Activated CD4-positive, alpha-beta memory T cell treated with anti-CD3 and anti-CD28 coated beads, Interleukin-2, amount 10 ng/mL, durations not matched to agents 7 days and 5 days (primary cell): ENCODE measurements around the gene SNX30. TPM values are rescaled to one million over a fixed set of nuclear protein-coding genes. Genes with fewer than 3 reads are reported as not detected.

ENCODE experiments used
- CTCF ChIA-PET: fragments of 350-600 bp; sonication (Branson Sonifier 250); formaldehyde crosslinking; loops from one replicate; lab custom pipeline; 2021; ENCODE audit warnings: antibody characterized with exemption, inconsistent platforms; lab: Charles Lee
- POLR2A ChIA-PET: fragments of 350-600 bp; sonication (Branson Sonifier 250); formaldehyde crosslinking; loops from one replicate; lab custom pipeline; 2021; ENCODE audit warnings: antibody characterized with exemption; lab: Charles Lee
- DNase-seq: peaks from one replicate; pipeline ENCODE4 v3.0.0-alpha.2; 2020
- H3K27ac Mint-ChIP-seq: one replicate; pipeline ENCODE4 v1.8.0; 2021; ENCODE audit warnings: mild to moderate bottlenecking, mixed read lengths
- H3K27me3 Mint-ChIP-seq: one replicate; pipeline ENCODE4 v1.8.0; 2021; ENCODE audit warnings: mixed read lengths
- H3K36me3 Mint-ChIP-seq: one replicate; pipeline ENCODE4 v1.8.0; 2021; ENCODE audit warnings: low read depth, mixed read lengths
- H3K4me1 Mint-ChIP-seq: one replicate; pipeline ENCODE4 v1.8.0; 2021; ENCODE audit warnings: mixed read lengths
- H3K4me3 Mint-ChIP-seq: one replicate; pipeline ENCODE4 v1.8.0; 2021; ENCODE audit warnings: mild to moderate bottlenecking, mixed read lengths
- H3K9me3 Mint-ChIP-seq: one replicate; pipeline ENCODE4 v1.8.0; 2021; ENCODE audit warnings: mixed read lengths
- total RNA-seq, 2 experiments: library from RNA; stranded (reverse); gene quantifications; one replicate each; pipeline ENCODE4 v1.2.3, GENCODE V29; 2021

The SNX30 gene
- total RNA-seq, 2 experiments from 2014 or later = 8.2 to 8.4 TPM

GRCh38 chr9:112869917-112870316 lies 119.4 kb downstream of the SNX30 start:
- Mint-ChIP-seq H3K4me1 (peaks cover 8% of the 10 kb centered on the region), H3K36me3 (no peaks in the 10 kb centered on the region), H3K9me3 (no peaks in the 10 kb centered on the region), H3K4me3 (no peak overlapping the region), H3K27ac (no peak overlapping the region), H3K27me3 (no peaks in the 10 kb centered on the region)
- ChIA-PET CTCF (interaction anchor here (0.6 to 1.6 kb wide), 2 partner anchors 33 to 1051 kb away, joined by 5 read pairs; no protein-coding TSS in a partner anchor), POLR2A (no interaction called here)
- DNase-seq = no peak

GRCh38 chr9:112870556-112870955 lies 120.0 kb downstream of the SNX30 start:
- POLR2A ChIA-PET = no interaction called here
- CTCF ChIA-PET = interaction anchor here (0.6 to 1.6 kb wide), 2 partner anchors 32 to 1051 kb away, joined by 5 read pairs; no protein-coding TSS in a partner anchor

GRCh38 chr9:112872019-112872418 lies 121.5 kb downstream of the SNX30 start:
- POLR2A ChIA-PET = no interaction called here
- H3K9me3 Mint-ChIP-seq = no peaks in the 10 kb centered on the region
- CTCF ChIA-PET = no interaction called here

More at GRCh38 chr9:112870556-112870955, 120.0 kb downstream of the SNX30 start:
- DNase-seq = no peak
- no peaks in the 10 kb centered on the region for H3K27me3 Mint-ChIP-seq
- no peak overlapping the region for H3K27ac Mint-ChIP-seq
- H3K4me1 Mint-ChIP-seq = peaks cover 8% of the 10 kb centered on the region
- no peaks in the 10 kb centered on the region for H3K9me3 Mint-ChIP-seq
- H3K4me3 Mint-ChIP-seq = no peak overlapping the region
- no peaks in the 10 kb centered on the region for H3K36me3 Mint-ChIP-seq

GRCh38 chr9:112873773-112874405 lies 123.3 kb downstream of the SNX30 start:
- CTCF ChIA-PET = no interaction called here
- H3K27ac Mint-ChIP-seq = no peak overlapping the region
- H3K9me3 Mint-ChIP-seq = no peaks in the 10 kb centered on the region

More at GRCh38 chr9:112872019-112872418, 121.5 kb downstream of the SNX30 start:
- H3K4me1 Mint-ChIP-seq = peaks cover 8% of the 10 kb centered on the region
- no peak for DNase-seq
- H3K27ac Mint-ChIP-seq = no peak overlapping the region
- H3K4me3 Mint-ChIP-seq = no peak overlapping the region
- no peaks in the 10 kb centered on the region for H3K27me3 Mint-ChIP-seq
- H3K36me3 Mint-ChIP-seq = peaks cover 7% of the 10 kb centered on the region

GRCh38 chr9:112878752-112879151 lies 128.2 kb downstream of the SNX30 start:
- CTCF ChIA-PET = interaction anchor here (1.1 kb wide), 1 partner anchor 24 kb away, joined by 5 read pairs; no protein-coding TSS in a partner anchor
- Mint-ChIP-seq H3K36me3 (peaks cover 7% of the 10 kb centered on the region), H3K4me3 (no peak overlapping the region), H3K4me1 (no peaks in the 10 kb centered on the region), H3K27ac (no peak overlapping the region), H3K27me3 (no peaks in the 10 kb centered on the region), H3K9me3 (no peaks in the 10 kb centered on the region)
- DNase-seq = no peak
- POLR2A ChIA-PET = no interaction called here

More at GRCh38 chr9:112873773-112874405, 123.3 kb downstream of the SNX30 start:
- H3K27me3 Mint-ChIP-seq = no peaks in the 10 kb centered on the region
- H3K36me3 Mint-ChIP-seq = peaks cover 7% of the 10 kb centered on the region
- POLR2A ChIA-PET = no interaction called here
- H3K4me1 Mint-ChIP-seq = no peaks in the 10 kb centered on the region
- no peak overlapping the region for H3K4me3 Mint-ChIP-seq
- no peak for DNase-seq

- no peak overlapping the region for H3K27ac Mint-ChIP-seq
These were observed 130.1 kb downstream of the SNX30 start for GRCh38 chr9:112880650-112881049.

GRCh38 chr9:112881331-112881730 lies 130.8 kb downstream of the SNX30 start:
- peaks cover 1% of the 10 kb centered on the region for H3K36me3 Mint-ChIP-seq
- ChIA-PET POLR2A (no interaction called here), CTCF (no interaction called here)
- no peak overlapping the region for H3K4me3 Mint-ChIP-seq
- DNase-seq = no peak
- H3K4me1 Mint-ChIP-seq = no peaks in the 10 kb centered on the region
- H3K27ac Mint-ChIP-seq = no peak overlapping the region
- H3K9me3 Mint-ChIP-seq = no peaks in the 10 kb centered on the region
- no peaks in the 10 kb centered on the region for H3K27me3 Mint-ChIP-seq

More at GRCh38 chr9:112880650-112881049, 130.1 kb downstream of the SNX30 start:
- H3K4me3 Mint-ChIP-seq = no peak overlapping the region
- DNase-seq = no peak
- CTCF ChIA-PET = no interaction called here
- H3K27me3 Mint-ChIP-seq = no peaks in the 10 kb centered on the region
- POLR2A ChIA-PET = no interaction called here
- no peaks in the 10 kb centered on the region for H3K4me1 Mint-ChIP-seq
- peaks cover 7% of the 10 kb centered on the region for H3K36me3 Mint-ChIP-seq
- no peaks in the 10 kb centered on the region for H3K9me3 Mint-ChIP-seq

GRCh38 chr9:112884101-112884500 lies 133.5 kb downstream of the SNX30 start:
- Mint-ChIP-seq H3K36me3 (no peaks in the 10 kb centered on the region), H3K27me3 (no peaks in the 10 kb centered on the region), H3K9me3 (no peaks in the 10 kb centered on the region), H3K4me3 (no peak overlapping the region), H3K27ac (no peak overlapping the region), H3K4me1 (no peaks in the 10 kb centered on the region)
- ChIA-PET POLR2A (no interaction called here), CTCF (interaction anchor here (0.6 kb wide), 1 partner anchor 440 kb away, joined by 3 read pairs; no protein-coding TSS in a partner anchor)
- no peak for DNase-seq

GRCh38 chr9:112884721-112885120 lies 134.2 kb downstream of the SNX30 start:
- Mint-ChIP-seq H3K27me3 (peaks cover 4% of the 10 kb centered on the region), H3K4me1 (no peaks in the 10 kb centered on the region), H3K9me3 (no peaks in the 10 kb centered on the region), H3K36me3 (no peaks in the 10 kb centered on the region), H3K27ac (no peak overlapping the region), H3K4me3 (no peak overlapping the region)
- ChIA-PET POLR2A (no interaction called here), CTCF (no interaction called here)
- DNase-seq = no peak

- no peak overlapping the region for H3K27ac Mint-ChIP-seq
- CTCF ChIA-PET = no interaction called here
- POLR2A ChIA-PET = no interaction called here
- no peaks in the 10 kb centered on the region for H3K4me1 Mint-ChIP-seq
- no peak for DNase-seq
- H3K4me3 Mint-ChIP-seq = no peak overlapping the region
- H3K36me3 Mint-ChIP-seq = no peaks in the 10 kb centered on the region
- H3K27me3 Mint-ChIP-seq = peaks cover 10% of the 10 kb centered on the region
- no peaks in the 10 kb centered on the region for H3K9me3 Mint-ChIP-seq
These were observed 134.8 kb downstream of the SNX30 start for GRCh38 chr9:112885324-112885723.

GRCh38 chr9:112886351-112886750 lies 135.8 kb downstream of the SNX30 start:
- Mint-ChIP-seq H3K27ac (no peak overlapping the region), H3K9me3 (no peaks in the 10 kb centered on the region), H3K36me3 (no peaks in the 10 kb centered on the region), H3K4me3 (no peak overlapping the region), H3K4me1 (no peaks in the 10 kb centered on the region), H3K27me3 (peaks cover 10% of the 10 kb centered on the region)
- ChIA-PET CTCF (interaction anchor here (2.8 kb wide), 1 partner anchor 16 kb away, joined by 9 read pairs; no protein-coding TSS in a partner anchor), POLR2A (no interaction called here)
- DNase-seq = no peak

- Mint-ChIP-seq H3K4me1 (no peaks in the 10 kb centered on the region), H3K27me3 (peaks cover 18% of the 10 kb centered on the region), H3K27ac (no peak overlapping the region), H3K36me3 (no peaks in the 10 kb centered on the region), H3K4me3 (no peak overlapping the region), H3K9me3 (no peaks in the 10 kb centered on the region)
- ChIA-PET POLR2A (no interaction called here), CTCF (interaction anchor here (2.8 kb wide), 1 partner anchor 15 kb away, joined by 9 read pairs; no protein-coding TSS in a partner anchor)
- DNase-seq = no peak
These were observed 136.8 kb downstream of the SNX30 start for GRCh38 chr9:112887381-112887780.

GRCh38 chr9:112890106-112891081 lies 139.8 kb downstream of the SNX30 start, which contains the start of gene SLC46A2:
Gene SLC46A2, minus strand, starts transcription at chr9:112890876. Its CDS starts 195 bp downstream, at chr9:112890681.
- H3K36me3 Mint-ChIP-seq = no peaks in the 10 kb centered on the region
- ChIA-PET POLR2A (no interaction called here), CTCF (no interaction called here)
- H3K27me3 Mint-ChIP-seq = peaks cover 26% of the 10 kb centered on the region
- DNase-seq = no peak
- H3K27ac Mint-ChIP-seq = no peak within 1 kb of the TSS
- H3K9me3 Mint-ChIP-seq = no peaks in the 10 kb centered on the region
- H3K4me3 Mint-ChIP-seq = no peak within 1 kb of the TSS
- peaks cover 10% of the 10 kb centered on the region for H3K4me1 Mint-ChIP-seq
